ENCODE results near the gene CTAG1B.
"Not testable (repeated sequence)": the region's sequence is repeated elsewhere in the genome, so short reads cannot be mapped to it uniquely, and the experiment has no call there.

Gene CTAG1B

DNA sequence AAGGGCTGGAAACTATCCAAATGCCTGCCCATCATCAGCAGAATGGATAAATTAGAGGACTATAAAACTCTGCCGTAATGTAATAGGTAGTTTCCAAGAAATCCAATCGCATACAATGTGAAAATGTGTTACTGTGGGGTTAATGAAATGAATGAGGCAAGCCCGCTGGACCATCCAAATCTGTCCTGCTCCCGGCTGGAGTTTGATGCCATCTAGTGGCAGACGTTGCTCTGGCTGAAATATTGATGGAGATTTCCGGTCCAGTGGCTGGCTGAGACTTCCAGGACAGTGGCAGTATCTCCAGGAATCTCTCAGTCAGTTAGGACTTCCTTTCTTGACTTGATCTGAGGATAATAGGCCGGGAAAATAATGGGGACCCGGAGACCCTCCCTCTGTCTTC, 36.1 kb downstream of the CTAG1B start:
- DNase-seq = not testable (repeated sequence)

DNA sequence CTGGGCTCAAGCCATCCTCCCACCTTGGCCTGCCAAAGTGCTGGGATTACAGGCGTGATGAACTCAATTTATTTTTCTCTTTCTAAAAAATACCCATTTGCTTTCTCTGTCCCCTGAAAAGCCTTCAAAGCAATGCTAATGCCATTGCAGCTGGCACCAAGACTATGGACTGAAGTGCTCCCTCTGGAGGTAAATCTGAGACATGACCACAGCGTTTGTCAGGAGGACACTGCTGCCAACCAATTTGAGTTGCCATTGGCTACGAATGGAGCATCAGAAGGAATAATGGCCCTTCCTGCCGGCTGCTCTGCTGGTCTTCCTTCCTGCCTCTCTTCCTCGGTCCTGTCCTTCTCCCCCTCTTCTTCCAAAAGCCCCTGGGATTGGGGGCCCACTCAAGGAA, 44.0 kb downstream of the CTAG1B start:
- DNase-seq = not testable (repeated sequence)

DNA sequence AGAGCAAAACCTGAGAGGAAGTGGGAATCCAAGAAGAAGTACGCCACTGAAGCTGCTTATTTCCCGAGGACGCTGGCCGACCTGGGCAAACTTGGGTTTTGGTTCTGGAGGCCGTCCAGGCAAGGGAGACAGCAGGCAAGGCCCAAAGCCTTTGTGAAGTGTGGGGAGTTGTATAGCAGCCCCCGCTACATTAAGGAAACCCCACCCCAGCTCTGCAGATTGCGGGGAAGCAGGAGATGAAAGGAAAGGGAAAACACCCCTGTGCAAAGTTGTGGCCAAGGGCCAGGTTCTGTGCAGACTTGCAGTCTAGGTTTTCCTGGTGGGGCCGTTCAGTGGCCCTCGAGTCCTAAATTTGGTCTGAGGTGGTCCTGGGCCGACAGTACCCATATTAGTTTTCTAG, 46.0 kb downstream of the CTAG1B start:
- DNase-seq = not testable (repeated sequence)

DNA sequence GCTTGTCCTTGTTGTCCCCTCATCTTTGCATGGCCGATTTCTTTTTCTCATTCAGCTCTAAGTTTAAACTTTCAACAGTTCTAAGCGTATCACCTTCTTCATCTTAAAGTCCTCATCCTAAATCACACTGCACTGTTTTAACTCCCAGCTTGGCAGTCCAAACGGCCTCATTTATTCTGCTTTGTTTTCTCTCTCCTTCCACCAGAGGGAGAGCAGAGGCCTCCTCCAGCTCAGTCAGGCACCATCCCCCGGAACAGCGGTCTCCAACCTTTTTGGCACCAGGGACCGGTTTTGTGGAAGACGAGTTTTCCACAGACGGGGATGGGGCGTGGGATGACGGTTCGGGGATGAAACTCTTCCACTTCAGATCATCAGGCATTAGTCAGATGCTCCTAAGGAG, 48.7 kb downstream of the CTAG1B start:
- not testable (repeated sequence) for DNase-seq

All from NK-92 treated with Interleukin-12 subunit alpha and Interleukin-12 subunit beta, amount 100 ng/mL, for 24 hours (cell line).